Measurements from ENCODE around the gene DNM1L. TPM values are rescaled to one million over a fixed set of nuclear protein-coding genes. Genes with fewer than 3 reads are reported as not detected.

The DNM1L gene
- total and polyA plus RNA-seq, 9 of the 15 experiments (the other 6 are each of a cell fraction or from before 2014, with no cell fraction given): 24.1 to 82.8 (median 61.5) TPM

- ATAC-seq (peak; percentile 83), FAIRE-seq (peak; percentile 85), DNase-seq (ENCODE audit: extremely low read depth in 1 of 4, low spot score in 3 of 4) (peak; percentile 41 to 53 (median 42))
- Histone ChIP-seq H3K4me1 (replicated peaks in 1 of 2; ENCODE audit: control insufficient read depth in 2 of 2, insufficient read depth in 2 of 2, low read length in 2 of 2) (no peaks in the 10 kb centered on the region; a peak in 1 of 5 replicates), H3K27ac (ENCODE audit: extremely low read depth, low read depth, low read length) (no peak overlapping the region), H3K79me2 (ENCODE audit: control insufficient read depth, insufficient read depth, low read length) (no peaks in the 10 kb centered on the region), H3K27me3 (ENCODE audit: control insufficient read depth in 2 of 2, insufficient read depth in 2 of 2, low read length in 2 of 2) (no peaks in the 10 kb centered on the region), H3K9ac (ENCODE audit: insufficient read depth in 1 of 2, low read depth in 2 of 2, low read length in 2 of 2) (no peak overlapping the region), H3K4me3 (no peak overlapping the region), H2AFZ (ENCODE audit: low read depth, low read length) (no peak overlapping the region), H4K20me1 (replicated peaks; ENCODE audit: control insufficient read depth, insufficient read depth, low read length) (no peaks in the 10 kb centered on the region), H3K36me3 (ENCODE audit: control insufficient read depth, insufficient read depth, low read length) (no peaks in the 10 kb centered on the region), H3K9me1 (ENCODE audit: control insufficient read depth, insufficient read depth, low read length) (no peaks in the 10 kb centered on the region), H3K9me3 (replicated peaks; ENCODE audit: control insufficient read depth, insufficient read depth, low read depth, low read length) (peaks cover 2% of the 10 kb centered on the region; the same call in 1 of the 2 replicates), H3K4me2 (ENCODE audit: insufficient read depth, low read length) (no peak overlapping the region)
- WGBS (ENCODE audit: insufficient coverage, low coverage, missing lambda C conversion rate): 7% methylated on average over 11 of the region's 11 CpGs
- intact Hi-C loops (cut with micrococcal nuclease) (loop anchor here (1.0 to 5.0 kb wide), 2 partner anchors 217 to 305 kb away; no protein-coding TSS in a partner anchor), in situ Hi-C loops (cut with MboI) (no loop called here)
- no TSS peak for BruUV-seq (replicated peaks)
- ChIA-PET CTCF (ENCODE audit: low intra/inter-chr PET ratio) (interaction anchor here (0.6 kb wide), 1 partner anchor 328 kb away, joined by 3 read pairs; no protein-coding TSS in a partner anchor), POLR2A (interaction anchor here (1.0 to 1.3 kb wide), 2 partner anchors 12 to 18 kb away, joined by 3 read pairs; no protein-coding TSS in a partner anchor)
- TF ChIP-seq HOMEZ (CRISPR knock-in tag; IDR thresholded peaks at IDR 0.05): no peak
- TF ChIP-seq ZNF24 (IDR thresholded peaks at IDR 0.05): no peak
- no peak for TF ChIP-seq XRCC3 (IDR thresholded peaks at IDR 0.05)
- TF ChIP-seq, protein P1, sequence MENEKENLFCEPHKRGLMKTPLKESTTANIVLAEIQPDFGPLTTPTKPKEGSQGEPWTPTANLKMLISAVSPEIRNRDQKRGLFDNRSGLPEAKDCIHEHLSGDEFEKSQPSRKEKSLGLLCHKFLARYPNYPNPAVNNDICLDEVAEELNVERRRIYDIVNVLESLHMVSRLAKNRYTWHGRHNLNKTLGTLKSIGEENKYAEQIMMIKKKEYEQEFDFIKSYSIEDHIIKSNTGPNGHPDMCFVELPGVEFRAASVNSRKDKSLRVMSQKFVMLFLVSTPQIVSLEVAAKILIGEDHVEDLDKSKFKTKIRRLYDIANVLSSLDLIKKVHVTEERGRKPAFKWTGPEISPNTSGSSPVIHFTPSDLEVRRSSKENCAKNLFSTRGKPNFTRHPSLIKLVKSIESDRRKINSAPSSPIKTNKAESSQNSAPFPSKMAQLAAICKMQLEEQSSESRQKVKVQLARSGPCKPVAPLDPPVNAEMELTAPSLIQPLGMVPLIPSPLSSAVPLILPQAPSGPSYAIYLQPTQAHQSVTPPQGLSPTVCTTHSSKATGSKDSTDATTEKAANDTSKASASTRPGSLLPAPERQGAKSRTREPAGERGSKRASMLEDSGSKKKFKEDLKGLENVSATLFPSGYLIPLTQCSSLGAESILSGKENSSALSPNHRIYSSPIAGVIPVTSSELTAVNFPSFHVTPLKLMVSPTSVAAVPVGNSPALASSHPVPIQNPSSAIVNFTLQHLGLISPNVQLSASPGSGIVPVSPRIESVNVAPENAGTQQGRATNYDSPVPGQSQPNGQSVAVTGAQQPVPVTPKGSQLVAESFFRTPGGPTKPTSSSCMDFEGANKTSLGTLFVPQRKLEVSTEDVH (IDR thresholded peaks at IDR 0.05; ENCODE audit: low read depth, partially characterized antibody): no peak
- TF ChIP-seq, protein P2, sequence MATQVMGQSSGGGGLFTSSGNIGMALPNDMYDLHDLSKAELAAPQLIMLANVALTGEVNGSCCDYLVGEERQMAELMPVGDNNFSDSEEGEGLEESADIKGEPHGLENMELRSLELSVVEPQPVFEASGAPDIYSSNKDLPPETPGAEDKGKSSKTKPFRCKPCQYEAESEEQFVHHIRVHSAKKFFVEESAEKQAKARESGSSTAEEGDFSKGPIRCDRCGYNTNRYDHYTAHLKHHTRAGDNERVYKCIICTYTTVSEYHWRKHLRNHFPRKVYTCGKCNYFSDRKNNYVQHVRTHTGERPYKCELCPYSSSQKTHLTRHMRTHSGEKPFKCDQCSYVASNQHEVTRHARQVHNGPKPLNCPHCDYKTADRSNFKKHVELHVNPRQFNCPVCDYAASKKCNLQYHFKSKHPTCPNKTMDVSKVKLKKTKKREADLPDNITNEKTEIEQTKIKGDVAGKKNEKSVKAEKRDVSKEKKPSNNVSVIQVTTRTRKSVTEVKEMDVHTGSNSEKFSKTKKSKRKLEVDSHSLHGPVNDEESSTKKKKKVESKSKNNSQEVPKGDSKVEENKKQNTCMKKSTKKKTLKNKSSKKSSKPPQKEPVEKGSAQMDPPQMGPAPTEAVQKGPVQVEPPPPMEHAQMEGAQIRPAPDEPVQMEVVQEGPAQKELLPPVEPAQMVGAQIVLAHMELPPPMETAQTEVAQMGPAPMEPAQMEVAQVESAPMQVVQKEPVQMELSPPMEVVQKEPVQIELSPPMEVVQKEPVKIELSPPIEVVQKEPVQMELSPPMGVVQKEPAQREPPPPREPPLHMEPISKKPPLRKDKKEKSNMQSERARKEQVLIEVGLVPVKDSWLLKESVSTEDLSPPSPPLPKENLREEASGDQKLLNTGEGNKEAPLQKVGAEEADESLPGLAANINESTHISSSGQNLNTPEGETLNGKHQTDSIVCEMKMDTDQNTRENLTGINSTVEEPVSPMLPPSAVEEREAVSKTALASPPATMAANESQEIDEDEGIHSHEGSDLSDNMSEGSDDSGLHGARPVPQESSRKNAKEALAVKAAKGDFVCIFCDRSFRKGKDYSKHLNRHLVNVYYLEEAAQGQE (IDR thresholded peaks at IDR 0.05; ENCODE audit: borderline replicate concordance): peak; percentile 66; the same call in 1 of the 2 replicates
- TF ChIP-seq, protein P2 (CRISPR knock-in tag; IDR thresholded peaks at IDR 0.05; ENCODE audit: low read depth): no peak
- no peak for TF ChIP-seq LCOR (CRISPR knock-in tag; IDR thresholded peaks at IDR 0.05)
- no peak for TF ChIP-seq ERF (CRISPR knock-in tag; IDR thresholded peaks at IDR 0.05)
Observed at GRCh38 chr12:32671930-32672780, 6.9 kb upstream of the DNM1L start.
